GM12878 (cell line): ENCODE measurements around the gene CLDN10. TPM values are rescaled to one million over a fixed set of nuclear protein-coding genes. Genes with fewer than 3 reads are reported as not detected.

ENCODE experiments used
- BRCA1 ChIP-seq: IDR thresholded peaks from 2 replicates; pipeline ENCODE4 v1.6.1; 2011; ENCODE audit warnings: low read depth, low read length, improper control_type of control experiment
- CEBPZ ChIP-seq: fragments of 150-350 bp; IDR thresholded peaks from 2 replicates; pipeline ENCODE4 v1.6.1; 2016; ENCODE audit warnings: low read depth, low read length
- PBX3 ChIP-seq: IDR thresholded peaks from 2 replicates; pipeline ENCODE4 v1.6.1; 2011; ENCODE audit warnings: mild to moderate bottlenecking, low read depth, low read length, moderate library complexity; ENCODE audit not compliant: insufficient replicate concordance
- ZBTB40 ChIP-seq: fragments of 450-650 bp; IDR thresholded peaks from 2 replicates; pipeline ENCODE4 v1.6.1; 2016; ENCODE audit warnings: mild to moderate bottlenecking, moderate library complexity, borderline replicate concordance
- ZNF592 ChIP-seq: fragments of 450-650 bp; IDR thresholded peaks from 2 replicates; pipeline ENCODE4 v1.6.1; 2017; ENCODE audit warnings: mild to moderate bottlenecking, moderate library complexity
- polyA plus RNA-seq, 11 experiments: library from polyadenylated mRNA; depleted of rRNA in 4 of 11; unstranded in 6 of 11; stranded (reverse) in 5 of 11; fragments of >200 nt; fragmentation: Nextera tagmentation in 4 of 11; fragmentation: Illumina TruSeq in 1 of 11; extraction: Ambion mirVana in 4 of 11; extraction: Trizol in 1 of 11; gene quantifications; 1 replicate in 1 of 11; 2 replicates in 10 of 11; pipeline versions ENCODE4 v1.2.1 to v1.2.3, GENCODE V29; 2011 to 2016; ENCODE audit warnings: inconsistent platforms in 2 of 11, missing spikeins in 2 of 11, low read depth in 1 of 11
- total RNA-seq, 4 experiments: library from RNA; depleted of rRNA in 3 of 4; stranded (reverse); fragments of >200 nt in 3 of 4; fragmentation: Illumina TruSeq in 1 of 4; extraction: Trizol in 1 of 4; gene quantifications; 2 replicates each; pipeline versions ENCODE4 v1.2.1 to v1.2.3, GENCODE V29; 2013 to 2021
- TF ChIP-seq, protein P1 (sequence below): IDR thresholded peaks from 2 replicates; pipeline ENCODE4 v1.6.1; 2012; ENCODE audit warnings: low read depth, low read length, improper control_type of control experiment

Gene CLDN10
- total and polyA plus RNA-seq, 10 of the 15 experiments (the other 5 are each of a cell fraction or from before 2014, with no cell fraction given) = not detected

DNA sequence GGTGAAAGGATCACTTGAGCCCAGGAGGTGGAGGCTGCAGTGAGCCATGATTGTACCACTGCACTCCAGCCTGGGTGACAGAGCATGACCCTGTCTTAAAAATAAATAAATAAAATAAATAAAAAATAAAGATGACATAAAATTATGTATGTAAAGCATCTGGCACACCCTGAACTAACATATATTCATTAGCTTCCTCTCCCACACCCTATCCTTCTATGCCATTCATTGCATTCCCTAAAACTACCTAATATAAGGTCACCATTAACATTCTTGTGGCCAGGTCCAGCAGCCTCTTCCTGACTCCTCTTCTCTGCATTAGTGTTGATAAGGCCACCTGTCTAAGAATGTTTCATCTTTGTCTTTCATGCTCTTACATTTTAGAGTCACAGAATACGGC is 44.5 kb upstream of the CLDN10 start (continued):
- TF ChIP-seq CEBPZ (no peak), ZBTB40 (no peak), BRCA1 (no peak), PBX3 (no peak), ZNF592 (no peak)
- TF ChIP-seq, protein P1, sequence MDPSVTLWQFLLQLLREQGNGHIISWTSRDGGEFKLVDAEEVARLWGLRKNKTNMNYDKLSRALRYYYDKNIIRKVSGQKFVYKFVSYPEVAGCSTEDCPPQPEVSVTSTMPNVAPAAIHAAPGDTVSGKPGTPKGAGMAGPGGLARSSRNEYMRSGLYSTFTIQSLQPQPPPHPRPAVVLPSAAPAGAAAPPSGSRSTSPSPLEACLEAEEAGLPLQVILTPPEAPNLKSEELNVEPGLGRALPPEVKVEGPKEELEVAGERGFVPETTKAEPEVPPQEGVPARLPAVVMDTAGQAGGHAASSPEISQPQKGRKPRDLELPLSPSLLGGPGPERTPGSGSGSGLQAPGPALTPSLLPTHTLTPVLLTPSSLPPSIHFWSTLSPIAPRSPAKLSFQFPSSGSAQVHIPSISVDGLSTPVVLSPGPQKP = no peak
